Measurements from ENCODE around the gene TEX54. TPM values are rescaled to one million over a fixed set of nuclear protein-coding genes. Genes with fewer than 3 reads are reported as not detected.
A peak's percentile ranks its signal among the peaks of the same experiment; 100 is the strongest.

The TEX54 gene
- total and polyA plus RNA-seq, 2 of the 13 experiments (the other 11 are each of a cell fraction or from before 2014, with no cell fraction given) = not detected

- no peak for TF ChIP-seq HNF1B (CRISPR knock-in tag; IDR thresholded peaks at IDR 0.05)
- peak; percentile 53; the same call in 1 of the 2 replicates for TF ChIP-seq RBFOX2 (IDR thresholded peaks at IDR 0.05; ENCODE audit: low read depth, low read length)
- TF ChIP-seq ZMAT3 (CRISPR knock-in tag; conservative IDR thresholded peaks at IDR 0.05) = no peak
- no peak for TF ChIP-seq STAG1 (CRISPR knock-in tag; IDR thresholded peaks at IDR 0.05)
- no peak for TF ChIP-seq KAT8 (CRISPR knock-in tag; IDR thresholded peaks at IDR 0.05)
- TF ChIP-seq POLR2AphosphoS5 (IDR thresholded peaks at IDR 0.05; ENCODE audit: low read depth, low read length) = peak; percentile 16; the same call in 1 of the 2 replicates
- no peak for TF ChIP-seq REL (CRISPR knock-in tag; conservative IDR thresholded peaks at IDR 0.05)
- no peak for TF ChIP-seq THAP9 (CRISPR knock-in tag; IDR thresholded peaks at IDR 0.05; ENCODE audit: borderline replicate concordance)
- TF ChIP-seq RNF219 (CRISPR knock-in tag; IDR thresholded peaks at IDR 0.05) = no peak
- 0 out of 2 replicates have a peak, but pooled peaks have one; percentile 14 for TF ChIP-seq CREB1 (IDR thresholded peaks at IDR 0.05)
- TF ChIP-seq CREB1 (CRISPR knock-in tag; IDR thresholded peaks at IDR 0.05) = no peak
- peak; percentile 63 for TF ChIP-seq RBM22 (optimal IDR thresholded peaks at IDR 0.05; ENCODE audit: low read length)
Measured at GRCh38 chr11:62854825-62855570, 22.4 kb upstream of the TEX54 start (continued).
